HG02763 (cell line): ENCODE data around the gene IL34.

Source experiments
- ATAC-seq: cut with Tn5 transposase; IDR thresholded peaks from one replicate; pipeline ENCODE4 v1.9.1; 2021; ENCODE audit warnings: mild to moderate bottlenecking, moderate library complexity; ENCODE audit not compliant: unreplicated experiment

The IL34 gene

DNA sequence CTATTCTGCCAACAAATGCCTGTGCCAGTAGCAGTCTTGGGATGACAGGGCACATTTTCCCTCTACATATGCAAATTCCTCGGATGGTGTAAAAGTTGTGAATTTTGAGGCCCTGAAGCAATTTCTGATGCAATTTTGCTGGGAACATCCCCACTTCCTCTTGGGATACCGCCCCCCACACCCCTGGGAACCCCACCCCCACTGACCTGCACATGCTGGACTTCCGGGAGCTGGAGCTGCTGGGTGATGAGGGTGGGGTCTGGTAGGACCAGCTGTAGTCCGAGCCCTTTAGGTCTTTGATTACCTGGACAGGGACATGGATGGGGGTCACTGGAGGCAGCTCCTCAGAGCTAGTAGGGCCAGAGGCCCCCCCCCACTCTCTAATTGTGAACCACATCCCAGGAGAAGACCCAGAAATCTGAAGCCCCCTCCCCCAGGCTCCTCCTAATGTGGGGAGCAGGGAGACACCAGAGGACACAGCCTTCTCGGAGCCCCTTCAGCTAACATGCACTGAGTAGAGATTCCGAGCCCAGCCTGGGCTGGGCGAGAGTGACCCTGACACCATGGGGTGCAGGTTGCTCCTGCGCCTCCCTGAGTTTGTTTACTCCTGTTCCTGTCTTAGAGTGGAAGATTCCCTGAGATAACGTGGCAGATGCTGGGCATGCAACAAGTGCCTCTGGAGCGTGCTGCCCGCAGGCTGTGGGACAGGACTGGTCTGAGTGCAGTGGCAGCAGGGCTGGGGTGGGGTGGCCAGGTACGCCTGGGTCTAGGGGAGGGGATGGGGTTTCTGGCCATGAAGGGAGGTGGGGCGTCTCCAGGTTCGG is 30.5 kb downstream of the IL34 start:
- no peak for ATAC-seq

DNA sequence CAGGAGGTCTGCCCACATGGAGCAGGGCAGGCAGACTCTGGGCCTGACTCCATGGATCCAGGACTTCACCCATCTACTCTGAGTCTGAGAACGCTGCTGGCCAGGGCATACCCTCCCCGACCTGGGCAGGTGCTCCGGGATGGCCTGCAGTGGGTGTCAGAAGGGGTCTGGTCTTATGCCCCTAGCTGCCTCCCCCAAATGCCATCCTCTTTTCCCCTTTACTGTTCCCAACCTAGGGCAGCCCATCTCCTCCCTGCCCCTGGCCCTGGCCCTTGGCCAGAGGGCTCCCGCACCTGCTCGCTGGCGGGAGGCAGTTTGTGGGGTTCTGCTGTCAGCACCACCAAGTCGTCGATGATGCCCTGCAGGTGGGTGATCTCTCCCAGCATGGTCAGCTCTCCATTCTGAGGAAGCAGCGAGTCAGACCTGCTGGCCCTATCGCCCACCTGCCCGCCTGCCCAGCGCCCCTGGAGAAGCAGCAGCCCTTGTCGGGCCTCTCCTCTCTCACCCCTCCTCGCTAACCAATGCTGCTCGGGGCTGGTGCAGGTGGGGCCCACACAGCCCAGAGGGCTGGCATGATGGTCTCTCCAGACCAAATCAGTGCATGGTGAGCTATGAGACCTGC is 31.3 kb downstream of the IL34 start:
- no peak for ATAC-seq

DNA sequence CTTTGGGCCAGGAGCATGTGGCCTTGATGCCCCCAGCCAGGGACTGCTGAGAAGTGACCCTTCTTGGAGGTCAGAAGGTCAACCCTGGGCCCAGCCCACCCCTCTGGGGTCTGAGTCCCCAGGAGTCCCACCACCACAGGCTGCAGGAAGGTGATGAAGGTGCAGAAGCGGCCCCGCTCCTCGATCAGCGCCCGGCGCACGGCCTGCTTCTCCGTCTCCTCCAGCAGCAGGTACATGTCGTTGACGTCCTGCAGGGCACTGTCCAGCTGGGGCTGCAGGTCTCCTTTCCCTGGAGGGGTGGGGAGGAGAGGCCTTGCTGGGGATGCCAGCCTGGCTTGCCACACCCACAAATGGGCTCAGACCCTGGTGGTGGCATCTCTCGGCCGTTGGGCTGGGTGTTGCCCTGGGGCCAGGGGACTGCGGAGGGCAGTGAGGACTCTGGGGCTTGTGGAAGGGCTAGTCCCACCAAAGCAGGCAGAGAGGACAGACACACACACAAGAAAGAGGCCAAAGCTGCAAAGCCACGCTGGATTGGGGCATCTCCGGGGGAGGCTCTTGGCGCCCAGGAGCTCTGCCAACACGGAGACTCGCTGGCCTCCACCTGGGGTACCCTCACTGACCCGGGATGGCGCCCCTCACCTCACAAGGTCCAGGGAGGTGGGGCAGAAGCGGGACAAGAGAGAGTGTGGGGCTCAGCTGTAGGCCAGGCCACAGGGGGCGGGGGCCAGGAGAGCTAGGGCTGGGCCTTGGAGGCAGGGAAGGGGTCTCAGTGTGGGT is 31.9 kb downstream of the IL34 start:
- ATAC-seq: no peak

DNA sequence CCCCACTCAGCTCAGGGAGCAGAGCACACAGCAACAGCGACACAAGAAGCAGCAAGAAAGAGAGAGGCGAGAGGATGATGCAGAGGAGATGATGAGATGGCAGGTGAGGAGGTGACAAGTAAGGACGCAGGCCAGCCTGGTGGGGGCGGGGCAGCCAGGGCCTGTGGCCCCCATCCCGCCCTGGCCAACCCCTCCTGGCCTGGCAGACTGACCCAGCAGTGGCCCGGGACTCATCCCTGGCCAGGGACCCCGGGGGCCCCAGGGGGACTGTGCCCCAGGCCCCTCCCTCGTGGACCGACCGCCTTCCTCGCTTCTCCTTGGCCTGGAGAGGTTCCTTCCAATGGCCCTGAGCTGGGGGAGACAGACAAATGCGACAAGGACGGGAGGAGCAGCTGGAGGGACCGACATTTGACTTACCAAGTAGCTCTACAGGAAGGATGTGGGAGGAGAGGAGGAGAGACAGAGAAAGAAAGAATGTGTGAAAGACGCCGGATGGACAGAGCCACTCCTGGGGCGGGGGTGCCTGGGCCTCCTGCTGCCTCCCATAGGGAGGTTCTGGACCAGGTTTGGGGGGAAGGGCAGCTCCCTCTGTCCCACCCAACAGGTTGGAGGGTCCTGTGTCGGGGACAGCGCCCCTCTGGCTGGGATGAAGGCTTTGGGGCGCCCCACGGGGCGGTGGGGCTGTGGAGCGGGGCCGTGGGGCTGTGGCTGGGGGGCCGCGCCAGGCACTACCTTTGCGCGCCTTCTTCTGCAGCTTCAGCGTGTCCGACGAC is 32.7 kb downstream of the IL34 start:
- no peak for ATAC-seq

DNA sequence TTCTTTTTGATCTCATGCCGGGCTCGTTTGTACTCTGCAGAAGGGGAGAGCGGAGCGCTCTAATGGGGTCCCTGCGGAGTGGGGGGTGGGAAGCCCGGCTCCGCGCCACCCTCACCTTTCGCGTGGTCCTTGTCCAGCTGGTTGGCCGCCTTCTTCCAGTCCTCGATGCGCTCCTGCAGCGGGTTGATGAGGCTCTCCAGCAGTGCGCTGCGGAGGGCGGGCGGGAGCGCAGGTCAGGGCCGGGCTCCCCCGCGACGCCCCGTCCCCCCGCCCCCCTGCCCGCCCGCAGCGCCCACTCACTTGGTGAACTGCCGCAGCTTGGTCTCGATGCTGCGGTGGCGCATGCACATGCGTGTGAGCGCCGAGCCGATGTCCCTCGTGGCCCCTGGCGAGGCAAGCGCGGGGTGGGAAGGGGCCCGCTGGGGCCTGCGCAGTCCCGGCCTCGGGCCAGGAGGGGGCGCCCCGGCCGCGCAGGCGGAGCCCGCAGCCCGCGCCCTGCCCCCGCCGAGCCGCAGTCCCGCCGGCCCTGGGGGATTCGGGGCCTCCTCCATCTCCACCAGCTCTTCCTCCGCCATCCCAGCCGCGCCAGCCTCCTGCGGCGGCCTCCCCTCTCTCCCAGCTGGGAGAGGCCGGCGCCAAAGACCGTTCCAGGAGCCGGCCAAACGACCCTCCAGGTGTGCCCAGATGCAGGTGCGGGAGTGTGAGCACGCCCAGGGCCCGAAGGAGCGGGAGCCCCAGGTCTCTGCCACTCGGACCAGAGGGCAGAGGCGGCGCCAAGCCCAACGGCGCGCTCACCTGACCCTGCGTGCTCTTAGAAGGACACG is 33.5 kb downstream of the IL34 start:
- no peak for ATAC-seq

DNA sequence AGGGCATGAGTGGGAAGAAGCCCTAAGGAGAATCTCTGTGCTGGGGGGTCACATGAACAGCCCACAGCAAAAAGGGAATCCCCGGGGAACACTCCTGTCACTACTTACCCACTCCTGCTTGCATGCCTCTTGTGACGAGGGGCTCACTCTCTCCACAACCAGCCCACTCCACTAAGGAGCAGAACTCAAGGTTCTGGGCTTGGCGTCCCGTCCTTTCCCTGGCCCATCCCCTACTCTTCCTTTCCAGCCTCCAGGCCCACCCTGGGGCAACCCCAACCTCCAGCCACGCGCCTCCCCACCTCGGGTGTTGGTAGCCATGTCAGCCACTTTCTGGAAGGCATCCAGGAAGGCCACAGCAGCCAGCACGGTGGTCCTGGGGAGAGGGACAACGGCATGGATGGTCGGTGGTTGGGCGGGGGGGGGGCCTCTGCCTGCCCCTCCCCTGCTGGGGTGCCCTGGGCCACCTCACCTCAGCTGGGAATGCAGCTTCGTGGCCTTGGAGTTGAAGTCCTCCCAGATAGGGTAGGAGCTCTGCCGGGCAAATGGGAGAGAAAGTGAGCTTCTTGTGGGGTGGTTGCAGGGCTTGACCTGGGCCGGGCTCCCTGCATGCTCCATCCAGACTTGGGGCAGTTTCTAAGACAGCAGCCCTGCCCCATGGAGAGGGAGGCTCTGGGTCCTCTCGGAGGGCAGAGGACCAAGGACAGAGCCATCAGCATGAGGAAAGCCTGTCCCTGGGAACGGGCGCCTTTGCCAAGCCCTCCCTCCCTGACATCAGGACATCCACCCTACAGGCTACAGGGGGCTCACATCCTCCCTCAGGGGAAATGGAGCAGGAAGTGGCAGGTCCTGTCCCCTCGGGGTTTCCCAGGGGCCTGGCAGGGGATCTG is 34.4 kb downstream of the IL34 start:
- ATAC-seq: no peak

DNA sequence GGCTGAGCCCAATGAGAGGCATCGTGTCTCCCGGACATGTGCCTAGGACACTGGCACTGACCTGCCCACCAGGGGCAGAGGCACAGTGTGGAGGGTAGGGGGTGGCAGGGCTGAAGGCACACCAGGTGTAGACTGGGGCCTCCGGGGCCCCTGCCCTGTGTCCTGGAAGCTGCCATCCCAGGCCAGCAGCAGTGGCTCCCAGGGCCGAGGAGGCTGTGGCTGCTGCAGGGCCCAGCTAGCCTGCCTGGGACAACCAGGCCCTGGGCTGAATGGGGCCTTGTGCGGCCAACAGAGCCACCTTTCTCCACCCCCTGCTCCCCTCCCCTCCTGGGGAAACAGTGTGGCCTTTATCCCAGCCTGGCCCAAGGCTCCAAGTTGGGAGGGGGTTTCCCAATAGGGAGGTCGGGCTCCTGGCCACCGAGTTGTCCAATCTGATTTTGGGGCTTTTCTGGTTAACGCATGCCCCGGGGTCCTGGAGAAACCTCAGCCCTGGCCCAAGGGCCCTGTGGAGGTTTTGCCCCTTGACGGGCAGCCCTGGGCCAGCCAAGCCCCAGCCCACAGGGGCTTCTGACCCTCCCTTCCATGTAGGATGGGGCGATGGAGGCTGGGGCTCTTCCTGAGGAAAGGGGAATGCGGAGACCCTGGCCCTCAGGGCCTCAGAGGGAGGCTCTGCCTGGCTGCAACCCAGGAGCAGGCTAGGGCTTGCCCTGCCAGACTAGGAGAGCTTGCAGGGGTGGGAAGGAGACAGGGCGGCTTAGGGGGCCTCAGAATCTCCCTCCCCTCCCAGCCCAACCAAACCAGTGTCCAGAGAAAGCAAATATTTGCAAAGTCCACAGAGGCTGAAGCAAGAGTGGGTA is 35.3 kb downstream of the IL34 start:
- ATAC-seq: no peak

DNA sequence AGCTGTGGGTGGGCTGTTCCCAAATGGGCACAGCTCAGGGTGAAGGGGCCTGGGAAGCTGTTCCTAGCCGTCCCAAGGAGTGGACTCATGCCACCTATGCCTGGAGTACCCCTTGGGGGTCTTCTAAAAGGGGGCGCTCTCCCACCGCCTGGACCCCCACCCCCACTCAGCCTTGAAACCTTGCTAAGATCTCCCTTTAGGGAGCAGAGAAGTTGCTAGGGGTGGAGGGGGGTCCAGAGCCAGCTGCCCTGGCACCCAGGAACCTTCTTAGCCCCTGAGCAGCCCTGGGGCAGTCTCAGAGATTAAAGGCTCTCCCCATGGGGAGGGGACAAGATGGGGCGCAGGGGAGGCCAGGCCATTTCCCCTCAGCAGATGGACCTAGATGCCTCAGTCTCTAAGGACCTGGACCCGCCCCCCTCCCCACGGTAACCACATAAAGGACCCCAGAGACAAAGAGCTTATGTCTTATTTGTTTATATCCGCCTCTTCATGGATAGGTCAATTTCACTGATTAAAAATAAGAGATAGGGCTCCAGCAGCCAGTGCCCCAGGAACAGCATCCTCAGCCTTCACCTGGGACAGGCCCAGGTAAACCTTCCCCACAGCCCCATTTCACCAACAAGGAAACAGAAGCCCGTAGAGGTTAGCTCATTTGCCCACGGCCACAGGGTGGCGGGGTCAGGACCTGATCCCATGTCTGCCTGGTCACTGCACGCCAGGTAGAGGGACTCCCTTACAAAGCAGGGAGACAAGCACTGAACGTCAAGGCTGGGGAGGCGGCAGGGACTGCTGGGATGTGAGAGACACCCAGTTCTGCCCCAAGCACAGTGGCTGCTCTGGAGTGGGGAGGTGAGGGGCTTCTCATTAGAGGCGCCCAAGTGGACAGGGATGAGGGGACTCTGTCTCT is 36.1 kb downstream of the IL34 start:
- ATAC-seq: no peak

DNA sequence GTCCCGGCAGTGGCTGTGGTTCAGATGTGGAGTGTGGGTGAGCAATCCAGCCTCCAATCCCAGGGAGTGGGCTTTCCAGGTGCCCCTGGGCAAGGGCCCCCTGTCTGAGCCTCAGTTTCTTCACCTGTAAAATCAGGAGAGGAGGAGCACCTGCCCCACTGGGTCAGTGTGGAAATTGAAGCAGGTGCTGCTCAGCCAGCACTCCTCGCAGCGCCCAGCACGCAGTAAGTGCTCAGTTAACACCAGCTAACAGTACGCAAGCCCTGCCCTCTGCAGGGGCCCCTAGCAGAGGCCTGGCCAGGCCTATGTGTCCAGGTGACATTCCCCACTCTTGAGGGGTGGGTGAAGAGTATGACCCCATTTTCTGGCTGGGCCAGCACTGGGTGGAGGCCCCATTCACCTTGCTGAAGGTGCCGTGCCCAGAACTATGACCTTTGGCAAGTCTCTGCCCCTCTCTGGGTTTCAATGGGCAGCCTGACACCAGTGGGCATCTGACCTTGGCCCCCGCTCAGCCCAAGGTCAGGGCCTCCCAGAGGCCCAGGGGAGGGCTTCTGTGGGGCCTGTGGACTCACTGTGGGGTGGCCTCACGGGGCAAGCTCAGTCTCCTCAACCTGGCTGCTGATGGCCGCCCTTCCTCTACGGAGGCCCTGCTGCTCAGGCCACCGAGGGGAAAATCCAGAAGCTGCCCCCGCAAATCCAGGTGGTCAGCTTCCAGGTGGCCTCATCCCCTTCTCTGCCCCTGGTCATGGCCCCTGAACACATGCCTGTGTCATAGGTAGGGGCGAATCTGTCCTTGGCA is 37.0 kb downstream of the IL34 start:
- no peak for ATAC-seq

DNA sequence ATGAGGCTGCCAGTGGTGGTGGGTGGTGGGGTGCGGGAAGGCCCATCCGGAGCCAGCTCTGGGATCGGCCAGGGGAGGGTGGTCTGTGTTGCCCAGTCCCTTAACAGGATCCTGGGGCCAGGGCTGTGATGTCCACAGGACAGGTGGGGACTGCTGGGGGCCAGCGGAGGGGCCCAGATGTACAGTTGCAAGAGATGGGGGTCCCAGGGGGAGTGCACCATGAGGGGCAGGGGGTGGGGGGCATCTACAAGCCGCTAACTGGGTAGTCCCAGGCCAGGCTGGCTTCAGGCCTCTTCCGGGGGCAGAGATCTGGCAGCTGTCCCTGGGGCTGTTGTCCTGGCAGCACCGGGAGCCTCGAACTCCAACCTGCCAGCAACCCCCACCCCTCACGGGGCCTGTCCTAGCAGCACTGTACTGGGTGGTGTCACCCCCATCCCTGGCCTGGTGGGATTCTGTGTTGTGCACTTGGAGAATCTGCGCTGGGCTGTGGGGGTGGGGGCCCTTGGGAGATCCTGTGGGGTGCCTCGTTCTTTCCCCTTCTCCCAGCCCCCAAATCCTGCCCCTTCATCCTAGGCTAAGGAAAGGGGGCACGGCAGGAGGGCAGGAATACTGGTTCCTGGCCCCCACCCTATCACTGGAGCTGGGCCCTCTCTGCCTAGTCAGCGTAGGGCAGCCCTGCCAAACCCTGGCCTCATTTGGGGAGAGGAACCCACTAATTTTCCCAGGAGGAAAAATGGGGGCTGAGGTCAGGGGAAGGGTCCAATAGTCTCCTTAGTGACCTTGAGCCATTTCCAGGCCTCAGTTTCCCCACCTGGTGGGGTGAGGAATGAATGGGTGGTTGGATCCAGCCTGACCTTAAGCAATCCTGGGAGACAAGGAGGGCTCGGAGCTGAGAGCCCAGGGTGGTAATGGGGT is 38.0 kb downstream of the IL34 start:
- ATAC-seq: no peak

DNA sequence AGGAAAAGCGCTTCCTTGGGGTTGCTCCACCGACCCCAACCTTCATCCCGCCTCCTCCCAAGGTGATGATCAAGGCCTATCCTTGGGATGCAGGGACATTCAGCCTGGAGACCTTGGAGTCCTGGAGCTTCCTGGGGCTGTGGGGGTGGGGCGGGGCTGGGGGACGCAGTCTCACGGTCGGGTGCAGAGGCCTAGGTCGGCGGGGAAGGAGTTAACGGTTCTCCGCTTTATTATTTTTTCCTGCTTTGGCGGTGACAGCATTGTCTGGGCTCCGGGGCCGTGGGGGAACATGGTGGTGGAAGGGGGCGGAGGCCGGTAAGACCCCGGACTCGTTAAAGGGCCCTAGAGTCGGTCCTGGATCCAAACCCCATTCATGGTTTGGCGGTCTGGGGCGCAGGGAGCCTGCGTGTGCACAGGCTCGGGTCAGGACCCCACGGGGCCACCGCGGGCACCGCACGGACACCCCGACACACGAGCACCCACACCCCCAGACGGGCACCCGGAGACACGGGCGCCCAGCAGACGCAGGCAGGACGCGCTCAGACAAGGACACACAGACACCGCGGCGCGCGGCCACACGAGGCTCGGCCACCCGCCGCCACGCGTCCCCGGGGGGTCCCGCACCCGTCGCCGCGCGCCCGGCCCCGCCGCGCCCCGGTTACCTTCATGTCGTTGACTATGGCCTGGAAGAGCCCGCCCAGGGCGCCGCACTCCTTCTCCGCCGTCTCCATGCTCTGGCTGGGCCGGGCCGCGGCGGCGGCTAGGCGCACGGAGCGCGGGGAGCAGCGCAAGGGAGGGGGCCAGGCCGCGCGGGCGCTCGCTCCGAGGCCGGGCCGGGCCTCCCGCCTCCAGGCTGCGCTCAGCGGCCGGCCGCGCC is 38.9 kb downstream of the IL34 start:
- ATAC-seq: no peak

DNA sequence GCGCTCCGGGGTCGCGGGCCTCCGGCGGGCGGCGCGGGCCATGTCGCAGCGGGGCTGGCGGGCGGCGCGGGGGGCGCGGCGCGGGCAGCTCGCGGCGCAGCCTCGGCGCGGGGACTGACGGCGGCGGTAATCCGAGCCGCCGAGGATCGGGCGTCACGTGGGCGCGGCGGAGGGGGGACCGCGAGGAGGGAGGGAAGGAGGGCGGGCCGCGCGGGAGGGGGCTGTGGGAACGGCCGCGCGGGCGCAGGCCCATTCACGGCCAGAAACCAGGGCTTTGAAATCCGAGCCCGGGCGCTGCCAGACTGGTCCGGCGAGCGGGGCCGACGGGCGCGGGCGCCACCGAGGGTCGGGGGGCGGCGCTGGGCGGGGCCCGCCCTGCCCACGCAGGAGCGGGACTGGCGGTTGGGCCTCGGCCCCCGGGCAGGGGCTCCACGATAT is 39.6 kb downstream of the IL34 start, which contains the start of gene MTSS2:
Gene MTSS2 (minus strand): TSS at position 116 of the 438 bp plus-strand sequence. CDS start 262 bp downstream, outside the sequence.
- no peak for ATAC-seq

DNA sequence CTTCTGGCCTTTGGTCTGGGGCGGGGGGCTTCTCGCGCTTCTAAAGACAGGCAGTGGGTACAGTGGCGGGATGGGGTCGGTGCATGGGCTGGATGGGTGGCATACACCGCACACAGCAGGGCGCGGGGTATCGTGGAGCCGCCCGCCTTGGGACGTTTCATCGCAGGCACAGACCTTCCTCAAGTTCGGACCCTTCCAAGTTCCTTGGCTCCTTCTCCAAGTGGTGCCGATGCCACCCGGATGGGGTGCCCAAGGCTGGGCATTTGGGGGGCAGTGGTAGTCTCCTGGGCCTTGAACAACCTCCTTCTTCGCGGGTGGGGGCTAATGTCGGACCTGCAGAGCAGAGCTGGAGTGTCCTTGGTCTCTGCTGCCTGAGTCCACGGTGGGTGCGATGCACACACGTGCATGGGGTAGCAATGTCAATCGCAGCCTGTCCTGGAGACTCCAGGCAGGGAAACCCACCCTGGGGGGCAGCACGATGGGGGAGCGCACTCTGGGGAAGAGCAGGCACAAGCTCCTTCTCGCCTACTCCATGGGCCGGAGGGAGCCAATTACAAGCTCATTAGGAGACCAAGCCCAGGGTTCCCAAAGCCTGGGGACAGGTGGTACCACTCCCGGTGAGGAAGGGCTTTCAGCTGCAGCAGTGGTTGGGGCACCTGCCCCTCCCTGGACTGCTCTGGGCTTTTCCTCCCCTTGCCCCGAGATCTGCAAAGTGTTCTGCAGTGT is 40.2 kb downstream of the IL34 start:
- no peak for ATAC-seq

DNA sequence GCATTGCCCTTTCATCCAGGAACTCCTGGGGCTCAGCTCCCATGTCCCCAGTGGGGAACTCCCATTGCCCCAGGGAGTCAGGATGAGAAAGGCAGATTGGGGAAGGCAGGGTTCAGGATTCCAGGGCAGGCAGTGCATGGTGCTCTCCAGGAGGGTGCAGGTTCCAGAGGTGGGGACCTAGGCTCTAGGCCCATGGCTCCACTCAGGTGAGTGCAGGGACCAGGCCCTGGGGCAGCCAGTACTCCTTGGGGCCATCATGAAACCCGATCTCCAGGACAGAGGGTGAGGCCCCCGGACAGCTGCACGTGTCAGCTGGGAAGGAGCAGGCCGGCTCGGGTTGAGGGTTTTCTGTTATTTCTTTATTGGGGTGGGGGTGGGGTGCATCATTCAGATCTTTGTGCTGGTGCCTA is 40.7 kb downstream of the IL34 start:
- ATAC-seq: no peak
